DMS53 treated with DMSO at 0.1 percent for 48 hours (cell line): ENCODE measurements around the gene CLNK.
"Not testable (repeated sequence)": the region's sequence is repeated elsewhere in the genome, so short reads cannot be mapped to it uniquely, and the experiment has no call there.

Source experiments
- DNase-seq: peaks from one replicate; lab custom pipeline; 2025; ENCODE audit not compliant: unreplicated experiment; lab: John Stamatoyannopoulos, UW

CLNK gene

GRCh38 chr4:10581022-10581421 is 103.5 kb downstream of the CLNK start:
- peak; percentile 4 for DNase-seq

DNA sequence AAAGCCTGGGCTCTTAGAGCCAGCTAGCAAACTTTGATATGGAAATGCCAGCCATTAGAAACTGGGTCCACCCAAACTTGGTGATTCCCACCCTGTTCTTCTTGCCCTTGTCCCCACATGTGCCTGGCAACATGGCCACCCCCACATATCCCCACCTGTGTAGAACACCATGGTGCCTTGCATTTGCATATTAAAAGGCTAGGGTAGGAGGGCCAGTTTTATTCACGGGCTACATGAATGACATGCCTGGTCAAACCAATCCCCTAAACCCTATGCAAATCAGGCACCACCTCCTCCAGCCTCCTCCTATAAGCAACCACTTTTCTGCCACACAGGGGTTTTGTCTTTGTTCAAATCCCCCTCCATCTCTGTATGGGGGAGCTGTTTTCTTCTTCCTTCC is 104.9 kb downstream of the CLNK start:
- no peak for DNase-seq

GRCh38 chr4:10577508-10578426 is 106.8 kb downstream of the CLNK start:
- no peak for DNase-seq

GRCh38 chr4:10577018-10577417 is 107.5 kb downstream of the CLNK start:
- DNase-seq: no peak

DNA sequence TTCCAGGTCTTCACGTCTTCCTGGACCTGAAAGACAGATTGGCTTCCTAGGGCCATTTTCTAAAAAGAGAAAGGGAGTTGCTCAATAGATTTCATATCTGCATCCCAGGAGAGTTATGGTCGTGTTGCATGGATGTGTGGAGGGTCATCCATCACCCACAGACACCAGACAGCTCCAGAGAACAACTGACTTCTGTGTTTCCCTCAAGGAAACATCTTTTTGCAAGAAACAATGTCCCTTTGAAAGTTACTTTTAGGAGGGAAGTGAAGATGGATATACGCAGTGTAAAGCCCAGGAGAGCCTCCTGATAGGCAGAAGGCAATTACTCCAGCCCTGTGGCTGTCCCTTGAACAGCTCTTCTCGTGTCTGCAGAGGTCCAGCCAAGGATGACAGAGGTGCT is 108.3 kb downstream of the CLNK start:
- no peak for DNase-seq

- DNase-seq: no peak
Measured at GRCh38 chr4:10575414-10575813, 109.2 kb downstream of the CLNK start.

- not testable (repeated sequence) for DNase-seq
Measured at GRCh38 chr4:10574553-10574952, 110.0 kb downstream of the CLNK start.

GRCh38 chr4:10571909-10572308 is 112.7 kb downstream of the CLNK start:
- DNase-seq: no peak

- DNase-seq: no peak
Measured at GRCh38 chr4:10569491-10569890, 115.1 kb downstream of the CLNK start.

GRCh38 chr4:10567766-10568165 is 116.8 kb downstream of the CLNK start:
- no peak for DNase-seq

GRCh38 chr4:10565166-10565780 is 119.3 kb downstream of the CLNK start:
- DNase-seq: no peak

GRCh38 chr4:10554694-10555093 is 129.9 kb downstream of the CLNK start:
- peak; percentile 77 for DNase-seq

- DNase-seq: no peak
Measured at GRCh38 chr4:10554121-10554520, 130.4 kb downstream of the CLNK start.

DNA sequence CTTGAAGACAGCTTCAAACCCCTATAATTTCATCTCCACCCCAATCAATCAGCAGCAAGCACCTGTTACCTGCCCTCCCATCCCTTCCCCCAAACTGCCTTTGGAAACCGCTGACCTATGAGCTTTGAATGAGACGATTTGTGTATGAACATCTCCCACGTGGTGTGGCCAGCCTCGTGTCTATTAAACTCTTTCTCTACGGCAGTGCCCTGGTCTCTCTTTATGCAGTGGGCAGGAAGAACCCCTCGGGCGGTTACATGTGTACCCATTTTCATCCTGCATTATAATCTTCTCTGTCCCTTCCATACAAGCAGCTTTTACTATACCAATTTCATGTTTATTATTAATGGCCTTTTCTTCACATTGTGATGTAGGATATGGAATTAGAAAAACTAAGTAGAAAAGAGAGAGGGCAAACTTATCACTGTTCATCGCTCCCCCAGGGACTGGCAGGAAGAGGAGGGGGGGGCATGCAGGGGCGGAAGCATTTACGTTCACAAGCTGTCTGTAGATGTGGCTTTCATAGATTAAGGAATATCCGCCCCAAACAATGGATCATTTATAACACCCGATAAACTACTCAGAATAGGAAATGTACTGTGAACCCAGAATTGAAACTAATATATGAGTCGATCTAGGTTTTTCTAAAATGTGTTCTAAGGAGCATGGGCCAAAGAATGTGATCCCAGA is 131.8 kb downstream of the CLNK start:
- no peak for DNase-seq

DNA sequence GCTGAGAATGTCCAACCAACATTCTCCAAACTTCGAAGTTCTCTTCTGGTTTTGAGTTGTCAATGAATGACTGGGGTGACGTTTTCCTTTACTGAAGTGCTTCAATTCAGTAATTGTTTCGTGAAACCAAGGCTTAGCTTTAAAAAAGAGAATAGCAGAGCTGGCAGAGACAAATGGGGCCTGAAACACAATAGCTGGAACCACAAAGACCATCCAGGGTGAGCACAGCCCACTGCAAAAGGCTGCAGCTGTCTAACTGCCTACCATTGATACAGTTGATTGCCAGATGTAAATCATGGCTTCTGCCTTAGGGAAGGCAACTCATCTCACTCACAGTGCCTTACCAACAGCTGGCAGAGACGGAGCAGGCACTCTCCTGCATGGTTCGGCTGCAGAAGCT is 148.7 kb downstream of the CLNK start:
- DNase-seq: no peak

DNA sequence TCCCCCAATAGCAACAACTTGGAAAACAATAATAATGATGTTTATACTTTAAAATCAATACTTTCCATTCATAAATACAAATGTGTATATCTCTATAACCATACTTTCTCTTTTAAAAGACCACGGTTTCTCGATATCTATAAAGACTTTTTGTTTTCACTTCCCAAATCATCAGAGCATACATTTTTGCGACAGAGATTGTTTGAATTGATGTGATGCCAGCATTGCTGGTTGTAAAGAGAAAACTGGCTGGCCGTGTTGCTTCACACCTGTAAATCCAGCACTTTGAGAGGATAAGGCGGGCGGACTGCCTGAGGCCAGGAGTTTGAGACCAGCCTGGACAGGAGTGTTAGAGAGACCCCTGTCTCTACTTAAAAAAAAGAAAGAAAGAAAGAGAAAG is 149.7 kb downstream of the CLNK start:
- DNase-seq: no peak

DNA sequence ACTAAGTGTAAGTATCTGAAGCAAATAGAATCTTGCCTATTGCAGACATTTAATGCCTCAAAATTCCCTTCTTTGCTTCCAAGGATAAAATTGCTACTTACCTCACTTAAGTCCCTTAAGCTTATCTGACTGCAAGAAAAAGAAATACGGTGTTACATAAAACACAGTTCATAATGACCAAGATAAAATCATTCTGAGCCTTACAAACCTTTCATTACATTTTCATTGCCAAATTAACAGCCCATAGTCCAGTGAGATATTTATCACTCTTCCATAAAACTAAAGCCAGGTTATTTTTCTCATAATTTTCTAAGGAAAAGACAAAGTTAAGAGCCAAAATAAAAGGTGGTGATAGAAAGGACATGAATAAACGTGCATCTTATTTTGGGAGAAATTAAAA is 152.4 kb downstream of the CLNK start:
- DNase-seq: no peak

DNA sequence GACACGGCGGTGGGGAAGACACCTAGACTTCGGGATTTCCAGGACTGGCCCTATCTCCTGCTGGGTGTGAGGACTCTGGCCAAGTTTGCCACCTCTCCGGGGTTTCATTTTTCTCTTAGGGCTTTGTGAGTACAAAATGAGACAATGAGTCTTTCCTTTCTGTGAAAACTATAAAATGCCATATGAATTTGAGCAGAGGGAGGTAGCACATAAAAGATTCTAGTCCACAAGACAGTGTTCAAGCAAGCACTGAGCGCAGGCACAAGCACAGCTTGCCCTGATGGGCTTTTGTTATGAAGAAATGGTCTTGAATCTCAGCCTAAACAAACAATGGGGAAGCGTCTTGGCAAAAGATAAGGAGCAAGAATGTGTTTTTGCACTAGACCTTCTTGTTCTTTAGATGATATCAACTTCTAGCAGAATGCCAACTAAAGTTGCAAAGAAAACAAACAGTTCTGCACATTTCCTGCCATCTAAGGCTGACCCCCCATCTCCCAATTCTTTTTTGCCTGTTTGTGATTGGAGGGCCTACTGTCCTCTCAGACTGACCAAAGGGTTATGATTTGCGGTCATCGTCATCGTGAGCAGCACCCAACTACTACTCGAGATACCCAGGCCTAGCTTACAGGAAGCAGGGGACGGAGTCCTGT is 154.3 kb downstream of the CLNK start:
- no peak for DNase-seq

DNA sequence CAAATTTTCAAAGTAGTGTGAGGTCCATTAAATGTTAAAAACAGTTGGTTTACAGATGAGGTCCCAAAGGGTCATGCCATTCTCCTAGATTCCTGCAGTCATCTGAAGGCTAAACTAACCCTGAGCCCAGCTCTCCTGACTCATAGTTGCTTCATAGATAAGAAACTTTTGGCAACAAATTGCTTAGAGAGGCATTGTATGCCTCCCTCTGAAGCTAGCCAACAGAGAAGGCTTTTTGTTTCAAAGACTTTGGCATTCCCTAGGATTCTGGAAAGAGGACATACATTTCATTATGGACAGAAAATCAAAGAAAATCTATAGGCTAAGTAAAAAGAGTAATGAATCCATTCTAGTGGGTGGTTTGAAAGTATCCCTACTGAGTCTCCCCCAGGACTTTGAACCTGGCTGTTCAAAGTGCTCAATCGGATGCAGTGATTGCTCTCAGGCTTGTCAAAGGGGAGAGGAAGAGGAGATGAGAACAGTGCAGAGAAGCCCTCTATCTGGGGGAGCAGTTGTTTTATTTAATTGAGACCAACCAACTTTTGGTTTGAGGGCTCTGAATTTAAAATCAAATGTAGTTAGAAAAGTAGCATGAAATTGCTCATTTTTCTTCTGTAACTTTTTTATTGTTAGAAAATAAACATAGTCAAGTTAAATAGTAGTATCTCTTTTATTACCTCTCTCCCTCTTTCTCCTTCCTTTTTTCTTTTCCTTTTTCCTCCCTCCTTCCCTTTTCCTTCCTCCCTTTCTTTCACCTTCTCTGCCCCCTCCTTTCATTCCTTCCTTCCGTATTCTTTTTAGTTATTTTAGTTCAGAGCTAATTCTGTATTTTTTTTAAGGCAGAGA is 155.1 kb downstream of the CLNK start:
- no peak for DNase-seq

DNA sequence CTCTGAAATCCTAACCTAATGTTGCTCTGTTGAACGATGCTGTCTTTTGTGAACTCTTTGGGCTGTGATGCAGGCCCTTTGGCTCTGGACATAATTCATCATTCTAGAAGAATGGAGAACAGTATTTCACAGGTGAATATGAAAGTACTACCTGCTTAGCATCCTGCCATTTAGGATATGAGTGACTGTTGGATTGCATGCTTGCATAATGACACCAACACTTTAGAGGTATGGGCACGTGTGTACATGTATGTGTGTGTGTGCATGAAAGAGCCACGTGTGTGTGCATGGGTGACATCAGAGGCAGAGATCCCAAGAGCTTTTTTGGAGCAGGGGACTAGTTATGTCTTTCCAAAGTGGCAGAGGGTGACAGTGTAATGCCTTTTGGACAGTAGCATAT is 157.1 kb downstream of the CLNK start:
- no peak for DNase-seq
